ENCODE data around the gene FHIT.

- TF ChIP-seq POLR2AphosphoS5 (IDR thresholded peaks at IDR 0.05; ENCODE audit: low read depth, low read length) (no peak), SIN3A (IDR thresholded peaks at IDR 0.05; ENCODE audit: borderline replicate concordance, insufficient read depth, low read length) (no peak)
- TF ChIP-seq, protein P1, sequence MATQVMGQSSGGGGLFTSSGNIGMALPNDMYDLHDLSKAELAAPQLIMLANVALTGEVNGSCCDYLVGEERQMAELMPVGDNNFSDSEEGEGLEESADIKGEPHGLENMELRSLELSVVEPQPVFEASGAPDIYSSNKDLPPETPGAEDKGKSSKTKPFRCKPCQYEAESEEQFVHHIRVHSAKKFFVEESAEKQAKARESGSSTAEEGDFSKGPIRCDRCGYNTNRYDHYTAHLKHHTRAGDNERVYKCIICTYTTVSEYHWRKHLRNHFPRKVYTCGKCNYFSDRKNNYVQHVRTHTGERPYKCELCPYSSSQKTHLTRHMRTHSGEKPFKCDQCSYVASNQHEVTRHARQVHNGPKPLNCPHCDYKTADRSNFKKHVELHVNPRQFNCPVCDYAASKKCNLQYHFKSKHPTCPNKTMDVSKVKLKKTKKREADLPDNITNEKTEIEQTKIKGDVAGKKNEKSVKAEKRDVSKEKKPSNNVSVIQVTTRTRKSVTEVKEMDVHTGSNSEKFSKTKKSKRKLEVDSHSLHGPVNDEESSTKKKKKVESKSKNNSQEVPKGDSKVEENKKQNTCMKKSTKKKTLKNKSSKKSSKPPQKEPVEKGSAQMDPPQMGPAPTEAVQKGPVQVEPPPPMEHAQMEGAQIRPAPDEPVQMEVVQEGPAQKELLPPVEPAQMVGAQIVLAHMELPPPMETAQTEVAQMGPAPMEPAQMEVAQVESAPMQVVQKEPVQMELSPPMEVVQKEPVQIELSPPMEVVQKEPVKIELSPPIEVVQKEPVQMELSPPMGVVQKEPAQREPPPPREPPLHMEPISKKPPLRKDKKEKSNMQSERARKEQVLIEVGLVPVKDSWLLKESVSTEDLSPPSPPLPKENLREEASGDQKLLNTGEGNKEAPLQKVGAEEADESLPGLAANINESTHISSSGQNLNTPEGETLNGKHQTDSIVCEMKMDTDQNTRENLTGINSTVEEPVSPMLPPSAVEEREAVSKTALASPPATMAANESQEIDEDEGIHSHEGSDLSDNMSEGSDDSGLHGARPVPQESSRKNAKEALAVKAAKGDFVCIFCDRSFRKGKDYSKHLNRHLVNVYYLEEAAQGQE (IDR thresholded peaks at IDR 0.05; ENCODE audit: insufficient read depth in 1 of 2, low read depth in 2 of 2, low read length in 2 of 2) = no peak
Observed at GRCh38 chr3:59797533-59797932, 1453.7 kb downstream of the FHIT start.
